22Rv1 (cell line): Measurements from ENCODE around the gene TSR1.

ENCODE experiments used
- CTCF ChIP-seq: fragments of 450-650 bp; IDR thresholded peaks from 2 replicates; pipeline ENCODE4 v1.5.1; 2017; ENCODE audit warnings: mild to moderate bottlenecking
- ZFX ChIP-seq: fragments of 450-650 bp; IDR thresholded peaks from 2 replicates; pipeline ENCODE4 v1.6.1; 2017; ENCODE audit warnings: antibody characterized with exemption, borderline replicate concordance

- no peak for TF ChIP-seq CTCF
- TF ChIP-seq ZFX: no peak
Measured at GRCh38 chr17:2363318-2363717, 27.1 kb upstream of the TSR1 start.
